BLaER1 (cell line): ENCODE measurements around the gene HSD3B2.

Experiments
- H3K27ac ChIP-seq: shearing (Covaris generic); formaldehyde crosslinking; 2 replicates; pipeline ENCODE4 v1.8.1; 2022
- H3K27me3 ChIP-seq: shearing (Covaris generic); formaldehyde crosslinking; 2 replicates; pipeline ENCODE4 v1.8.1; 2022
- H3K36me3 ChIP-seq: shearing (Covaris generic); formaldehyde crosslinking; 2 replicates; pipeline ENCODE4 v1.8.1; 2022
- H3K4me1 ChIP-seq: shearing (Covaris generic); formaldehyde crosslinking; 2 replicates; pipeline ENCODE4 v1.8.1; 2022
- H3K4me2 ChIP-seq: shearing (Covaris generic); formaldehyde crosslinking; 2 replicates; pipeline ENCODE4 v1.8.1; 2022
- H3K4me3 ChIP-seq: shearing (Covaris generic); formaldehyde crosslinking; 2 replicates; pipeline ENCODE4 v1.8.1; 2022
- H3K9ac ChIP-seq: shearing (Covaris generic); formaldehyde crosslinking; 2 replicates; pipeline ENCODE4 v1.8.1; 2022
- H3K9me3 ChIP-seq: shearing (Covaris generic); formaldehyde crosslinking; 2 replicates; pipeline ENCODE4 v1.8.1; 2022
- H4K20me1 ChIP-seq: shearing (Covaris generic); formaldehyde crosslinking; 2 replicates; pipeline ENCODE4 v1.8.1; 2022
- Cebpa-rat ChIP-seq: shearing (Covaris generic); IDR thresholded peaks from 2 replicates; pipeline ENCODE4 v1.8.1; 2022

The HSD3B2 gene

DNA sequence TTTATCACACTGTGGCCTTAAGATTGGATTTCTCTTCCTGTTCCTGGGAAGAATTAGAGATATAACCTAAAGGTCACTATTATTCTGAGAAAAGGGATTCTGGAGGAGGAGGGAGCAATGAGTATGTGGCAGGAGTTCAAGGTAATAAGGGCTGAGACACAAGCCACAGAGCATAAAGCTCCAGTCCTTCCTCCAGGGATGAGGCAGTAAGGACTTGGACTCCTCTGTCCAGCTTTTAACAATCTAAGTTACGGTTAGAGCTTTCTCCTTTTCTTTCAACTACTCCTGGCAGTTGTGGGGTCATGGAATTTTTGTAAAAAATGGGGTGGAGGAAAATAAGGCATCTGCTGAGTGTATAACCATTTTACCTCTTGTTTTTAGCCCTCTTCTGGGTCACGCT, at the start of gene HSD3B2:
Gene HSD3B2, plus strand, starts transcription at position 201 of the 400 bp plus-strand sequence. CDS start 270 bp downstream, outside the sequence.
- Histone ChIP-seq H3K27ac (no peak within 1 kb of the TSS), H3K9me3 (no peaks in the 10 kb centered on the region), H3K4me3 (no peak within 1 kb of the TSS), H3K9ac (no peak within 1 kb of the TSS), H4K20me1 (no peaks in the 10 kb centered on the region), H3K36me3 (no peaks in the 10 kb centered on the region), H3K4me2 (no peak within 1 kb of the TSS), H3K4me1 (no peaks in the 10 kb centered on the region), H3K27me3 (no peaks in the 10 kb centered on the region)
- TF ChIP-seq Cebpa-rat: no peak

DNA sequence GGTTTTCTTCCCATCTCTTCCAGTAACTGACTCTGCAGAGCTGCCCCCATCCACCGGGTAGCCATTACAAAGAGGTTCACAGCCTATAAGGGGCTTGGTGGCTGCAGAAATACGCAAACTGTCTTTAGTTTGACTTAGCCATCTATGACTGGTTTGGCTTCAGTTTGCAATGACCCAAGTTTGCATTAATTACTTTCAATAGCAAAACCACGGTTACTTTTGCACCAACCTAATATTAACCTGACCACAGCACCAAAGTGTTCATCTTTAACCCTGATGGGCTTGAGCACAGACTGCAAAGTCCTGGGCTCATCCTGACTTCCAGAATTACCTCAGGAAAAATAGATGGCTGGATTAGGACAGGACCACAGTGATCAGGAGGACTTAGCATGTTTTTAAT, 48.5 kb upstream of the HSD3B2 start:
- H3K4me1 ChIP-seq: no peaks in the 10 kb centered on the region

DNA sequence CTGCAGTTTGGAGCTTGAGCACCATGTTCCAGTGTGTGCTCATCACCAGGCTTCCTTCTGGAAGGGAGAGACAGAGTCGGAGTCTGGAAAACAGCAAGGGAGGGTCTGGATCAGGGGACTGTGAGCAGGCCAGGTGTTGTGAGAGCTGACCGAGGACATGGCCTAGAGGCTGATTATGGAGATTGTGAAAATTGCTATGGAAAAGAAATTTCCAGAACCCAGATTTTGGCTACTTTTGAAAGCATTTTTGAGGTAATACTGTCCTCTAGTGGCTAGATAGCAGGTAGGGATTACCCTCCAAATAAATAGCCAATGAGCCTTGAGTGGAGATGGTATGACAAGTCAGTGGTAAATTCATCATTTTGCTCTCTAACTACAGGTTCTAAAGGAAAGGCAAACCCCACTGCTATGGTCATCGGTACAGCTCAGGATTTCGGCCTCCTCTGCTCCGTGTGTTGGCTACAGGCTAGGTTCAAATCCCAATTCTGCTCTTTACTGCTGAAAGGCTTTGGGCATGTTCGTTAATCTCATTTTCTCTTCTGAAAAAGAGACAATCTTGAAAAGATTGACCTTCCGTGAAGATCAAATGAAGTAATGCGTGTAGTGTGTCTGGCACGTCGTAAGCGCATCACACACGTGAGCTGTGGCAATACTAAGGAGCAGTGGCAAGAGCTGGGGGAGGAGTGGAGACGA, 47.4 kb upstream of the HSD3B2 start:
- no peak for TF ChIP-seq Cebpa-rat
- Histone ChIP-seq H3K9me3 (no peaks in the 10 kb centered on the region), H4K20me1 (no peaks in the 10 kb centered on the region), H3K27ac (no peak overlapping the region), H3K27me3 (no peaks in the 10 kb centered on the region), H3K4me3 (no peak overlapping the region), H3K4me1 (no peaks in the 10 kb centered on the region), H3K36me3 (no peaks in the 10 kb centered on the region), H3K9ac (no peak overlapping the region), H3K4me2 (no peak overlapping the region)

More for the DNA sequence above, 48.5 kb upstream of the HSD3B2 start:
- Histone ChIP-seq H3K27ac (no peak overlapping the region), H3K27me3 (no peaks in the 10 kb centered on the region), H4K20me1 (no peaks in the 10 kb centered on the region), H3K4me3 (no peak overlapping the region), H3K9me3 (no peaks in the 10 kb centered on the region), H3K4me2 (no peak overlapping the region), H3K36me3 (no peaks in the 10 kb centered on the region), H3K9ac (no peak overlapping the region)
- no peak for TF ChIP-seq Cebpa-rat

DNA sequence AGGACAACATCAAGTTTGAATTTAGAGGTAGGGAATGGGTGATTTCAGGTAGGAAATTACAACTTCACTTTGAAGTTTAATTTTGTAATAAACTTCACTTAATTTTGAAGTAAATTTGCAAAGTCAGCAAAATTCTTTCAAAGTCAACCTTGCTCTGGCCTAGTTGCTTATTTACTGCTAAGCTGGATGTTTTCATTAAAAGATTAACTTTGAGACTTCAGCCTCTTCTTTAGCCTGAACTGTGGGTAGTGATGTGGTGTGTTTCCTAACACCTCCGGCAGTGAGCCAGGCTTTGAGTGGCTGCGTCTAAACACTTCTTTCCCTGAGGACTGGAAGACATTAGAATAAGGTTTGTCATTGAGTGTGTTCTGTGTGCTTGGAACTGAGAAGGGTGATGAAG, 46.4 kb upstream of the HSD3B2 start, which contains the start of gene HAO2:
Gene HAO2, plus strand, starts transcription at position 232 of the 400 bp plus-strand sequence. CDS start 12,301 bp downstream, outside the sequence.
- H4K20me1 ChIP-seq: no peaks in the 10 kb centered on the region
- TF ChIP-seq Cebpa-rat: no peak
- H3K4me1 ChIP-seq: no peaks in the 10 kb centered on the region
- no peak within 1 kb of the TSS for H3K9ac ChIP-seq
- no peaks in the 10 kb centered on the region for H3K27me3 ChIP-seq
- H3K36me3 ChIP-seq: no peaks in the 10 kb centered on the region
- H3K4me2 ChIP-seq: no peak within 1 kb of the TSS
- no peaks in the 10 kb centered on the region for H3K9me3 ChIP-seq
- H3K27ac ChIP-seq: no peak within 1 kb of the TSS
- H3K4me3 ChIP-seq: no peak within 1 kb of the TSS

DNA sequence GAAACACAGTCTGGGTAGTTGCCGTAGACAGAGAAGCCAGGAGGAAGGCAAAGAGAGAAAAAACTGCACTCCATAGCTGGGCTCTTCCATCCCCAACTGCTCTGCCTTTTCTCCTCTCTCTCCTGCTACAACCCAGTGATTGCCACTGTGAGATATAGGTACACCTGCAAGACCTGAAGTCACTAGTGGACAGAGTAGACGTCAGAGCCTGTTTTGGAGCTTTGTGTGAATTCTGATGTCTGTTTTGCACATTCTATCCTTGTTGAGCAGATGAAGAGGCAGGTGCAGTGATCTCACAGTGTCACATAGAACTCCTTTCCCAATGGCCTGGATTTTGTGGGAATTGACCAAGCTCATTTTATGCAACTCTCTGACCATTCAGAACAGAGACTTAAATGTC, 44.2 kb upstream of the HSD3B2 start:
- no peak for TF ChIP-seq Cebpa-rat
- Histone ChIP-seq H3K36me3 (no peaks in the 10 kb centered on the region), H3K27me3 (no peaks in the 10 kb centered on the region), H3K9me3 (no peaks in the 10 kb centered on the region), H4K20me1 (no peaks in the 10 kb centered on the region), H3K4me1 (no peaks in the 10 kb centered on the region), H3K9ac (no peak overlapping the region), H3K4me3 (no peak overlapping the region), H3K27ac (no peak overlapping the region), H3K4me2 (no peak overlapping the region)

DNA sequence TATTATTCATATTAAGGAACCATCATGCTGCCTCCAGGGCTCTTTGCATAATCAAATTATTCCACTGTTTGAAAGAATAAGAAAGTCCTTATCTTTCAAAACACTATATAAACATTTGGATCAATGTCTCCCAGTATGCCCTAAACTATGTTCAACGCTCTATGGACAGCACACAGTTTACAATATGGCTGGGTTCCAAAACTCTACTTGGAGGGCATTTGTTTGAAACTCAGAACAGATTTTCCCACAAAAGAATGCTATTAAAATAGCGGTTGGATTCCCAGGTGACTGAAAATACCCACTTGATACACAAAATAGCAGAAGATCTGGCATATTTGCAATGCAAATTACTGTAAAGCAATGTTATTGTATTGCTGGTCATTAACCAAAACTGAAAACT, 43.1 kb upstream of the HSD3B2 start:
- Histone ChIP-seq H3K4me3 (no peak overlapping the region), H3K4me1 (no peaks in the 10 kb centered on the region), H3K27me3 (no peaks in the 10 kb centered on the region), H3K27ac (no peak overlapping the region), H3K36me3 (no peaks in the 10 kb centered on the region), H3K9ac (no peak overlapping the region), H3K9me3 (no peaks in the 10 kb centered on the region), H3K4me2 (no peak overlapping the region), H4K20me1 (no peaks in the 10 kb centered on the region)
- TF ChIP-seq Cebpa-rat: no peak

DNA sequence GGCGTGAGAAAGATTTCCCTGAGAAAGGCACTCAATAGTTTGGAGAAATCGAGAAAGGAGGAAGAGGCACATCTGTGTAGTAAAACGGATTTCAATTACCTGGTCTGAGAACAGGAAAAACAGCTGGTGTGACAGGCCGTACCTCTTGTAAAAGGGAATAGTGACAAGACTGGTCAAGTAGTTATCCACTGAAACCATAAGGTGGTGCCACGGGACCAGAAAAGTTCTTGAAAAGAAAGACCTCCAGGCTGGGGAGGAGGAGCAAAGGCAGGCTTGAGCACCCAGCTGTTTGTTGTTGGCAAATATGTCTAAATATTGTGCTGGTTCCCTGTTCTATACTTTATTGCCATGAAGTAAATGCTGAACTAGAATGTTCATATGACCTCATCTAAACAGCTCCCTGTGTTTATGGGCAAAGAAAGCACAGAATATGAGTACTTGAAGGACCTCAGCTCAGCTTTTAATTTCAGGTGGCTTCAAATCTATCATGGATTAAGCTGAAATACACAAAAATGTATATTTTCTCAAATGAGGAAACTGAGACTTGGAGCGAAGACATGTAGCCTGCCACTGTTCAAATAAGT, 42.4 kb upstream of the HSD3B2 start:
- H3K9me3 ChIP-seq: no peaks in the 10 kb centered on the region
- no peak overlapping the region for H3K9ac ChIP-seq
- no peak for TF ChIP-seq Cebpa-rat
- H3K36me3 ChIP-seq: no peaks in the 10 kb centered on the region
- H3K27ac ChIP-seq: no peak overlapping the region
- H3K4me2 ChIP-seq: no peak overlapping the region
- no peak overlapping the region for H3K4me3 ChIP-seq
- H3K27me3 ChIP-seq: no peaks in the 10 kb centered on the region
- H3K4me1 ChIP-seq: no peaks in the 10 kb centered on the region
- H4K20me1 ChIP-seq: no peaks in the 10 kb centered on the region

DNA sequence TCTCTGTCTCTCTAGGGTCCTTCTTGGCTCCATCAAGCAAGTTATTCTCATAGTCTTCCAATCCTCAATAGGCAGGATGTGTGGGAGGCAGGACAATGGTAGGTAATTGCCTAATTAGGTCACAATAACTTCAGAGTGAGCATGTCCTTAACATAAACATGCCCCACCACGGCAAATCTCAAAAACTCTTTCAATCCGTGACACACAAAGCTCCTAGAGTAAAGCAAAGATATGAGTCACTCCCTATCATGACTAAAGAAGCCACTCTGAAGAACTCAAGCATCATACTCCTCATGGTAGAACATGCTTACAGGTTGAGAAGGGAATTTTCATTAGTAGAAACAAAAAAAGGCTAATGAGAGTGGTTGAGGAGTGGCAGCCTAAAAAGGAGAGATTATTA, 41.5 kb upstream of the HSD3B2 start:
- H4K20me1 ChIP-seq: no peaks in the 10 kb centered on the region
- H3K36me3 ChIP-seq: no peaks in the 10 kb centered on the region
- no peak overlapping the region for H3K4me3 ChIP-seq
- no peaks in the 10 kb centered on the region for H3K9me3 ChIP-seq
- TF ChIP-seq Cebpa-rat: no peak
- H3K4me2 ChIP-seq: no peak overlapping the region
- H3K9ac ChIP-seq: no peak overlapping the region
- no peaks in the 10 kb centered on the region for H3K4me1 ChIP-seq
- H3K27ac ChIP-seq: no peak overlapping the region
- H3K27me3 ChIP-seq: no peaks in the 10 kb centered on the region

DNA sequence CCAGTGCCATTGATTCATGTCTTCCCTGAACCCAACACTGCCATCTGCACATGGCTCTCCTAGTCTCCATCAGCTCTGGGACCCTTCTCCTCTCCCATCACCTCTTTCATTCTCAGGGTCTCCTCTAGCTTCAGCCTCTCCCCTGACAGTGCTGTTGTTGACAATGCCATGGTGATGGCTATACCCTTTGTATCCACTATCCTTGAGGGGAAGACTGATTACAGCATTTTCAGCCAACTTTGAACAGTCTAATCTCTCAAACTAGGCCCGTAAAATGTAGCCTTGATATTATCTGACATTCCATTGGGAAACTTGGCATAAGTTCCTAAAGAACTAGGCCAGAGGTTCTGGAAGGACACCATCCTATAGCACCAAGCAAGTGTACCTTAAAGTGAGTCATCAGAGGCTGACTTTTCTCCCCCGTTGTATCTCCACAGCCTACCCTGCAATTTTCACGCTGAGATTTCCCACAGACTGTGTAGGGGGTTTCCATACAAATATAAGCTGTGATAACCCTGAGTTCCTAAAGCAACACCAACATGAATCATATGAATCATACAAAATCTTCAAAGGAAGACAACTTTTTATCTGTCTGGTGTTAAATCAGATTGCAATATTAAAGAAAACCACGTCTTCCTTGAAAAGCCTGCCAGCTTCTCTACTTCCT, 40.6 kb upstream of the HSD3B2 start:
- Histone ChIP-seq H3K27ac (no peak overlapping the region), H3K9me3 (no peaks in the 10 kb centered on the region), H3K9ac (no peak overlapping the region), H3K36me3 (no peaks in the 10 kb centered on the region), H3K4me1 (no peaks in the 10 kb centered on the region), H3K4me3 (no peak overlapping the region), H4K20me1 (no peaks in the 10 kb centered on the region), H3K4me2 (no peak overlapping the region), H3K27me3 (no peaks in the 10 kb centered on the region)
- TF ChIP-seq Cebpa-rat: no peak

DNA sequence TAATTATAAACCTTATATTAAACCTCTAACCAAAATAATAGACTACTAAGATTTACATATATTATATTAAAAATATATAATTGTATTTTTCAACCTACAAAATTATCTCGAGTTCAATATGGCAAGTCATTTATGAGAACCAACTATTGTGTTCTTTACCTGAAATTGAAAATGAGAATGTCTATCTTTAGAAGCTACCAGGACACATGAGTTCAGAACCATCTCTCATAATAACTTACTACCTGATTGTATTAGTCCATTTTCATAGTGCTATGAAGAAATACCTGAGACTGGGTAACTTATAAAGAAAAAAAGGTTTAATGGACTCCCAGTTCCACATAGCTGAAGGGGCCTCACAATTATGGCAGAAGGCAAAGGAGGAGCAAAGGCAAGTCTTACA, 39.6 kb upstream of the HSD3B2 start:
- Histone ChIP-seq H3K27ac (no peak overlapping the region), H3K36me3 (no peaks in the 10 kb centered on the region), H3K4me3 (no peak overlapping the region), H3K4me2 (no peak overlapping the region), H3K9me3 (no peaks in the 10 kb centered on the region), H4K20me1 (no peaks in the 10 kb centered on the region), H3K9ac (no peak overlapping the region), H3K4me1 (no peaks in the 10 kb centered on the region), H3K27me3 (no peaks in the 10 kb centered on the region)
- no peak for TF ChIP-seq Cebpa-rat
